OCI-LY3 (cell line): Measurements from ENCODE around the gene SVIL.

ENCODE experiments used
- H2AFZ ChIP-seq: fragments of 200-600, 300-600 bp; shearing (Covaris generic); 2 replicates; pipeline ENCODE4 v1.6.0; 2014; ENCODE audit warnings: antibody characterized with exemption, low read depth, low read length
- H3K27ac ChIP-seq: fragments of 200-600, 300-600 bp; sonication (generic); 2 replicates; pipeline ENCODE4 v1.5.1; 2014; ENCODE audit warnings: mild to moderate bottlenecking, low read length, moderate library complexity, mixed read lengths
- H3K27me3 ChIP-seq: fragments of 200-600, 300-600 bp; sonication (generic); 2 replicates; pipeline ENCODE4 v1.6.1; 2014; ENCODE audit warnings: low read depth, low read length, mixed read lengths
- H3K36me3 ChIP-seq: fragments of 200-600, 300-600 bp; sonication (generic); replicated peaks from 2 replicates; pipeline ENCODE3; 2014; ENCODE audit warnings: low read depth, low read length, mixed read lengths
- H3K4me1 ChIP-seq: fragments of 300-600, 200-600 bp; sonication (generic); 2 replicates; pipeline ENCODE4 v1.6.1; 2014; ENCODE audit warnings: low read length, mixed read lengths
- H3K4me2 ChIP-seq: fragments of 200-600, 300-600 bp; sonication (generic); 2 replicates; pipeline ENCODE4 v1.6.1; 2014; ENCODE audit warnings: low read length, mixed read lengths
- H3K4me3 ChIP-seq: fragments of 300-600, 200-600 bp; sonication (generic); 2 replicates; pipeline ENCODE4 v1.5.1; 2014; ENCODE audit warnings: antibody characterized with exemption, mild to moderate bottlenecking, low read length, moderate library complexity
- H3K79me2 ChIP-seq: fragments of 300-600, 200-600 bp; shearing (Covaris generic); 2 replicates; pipeline ENCODE4 v1.6.1; 2014; ENCODE audit warnings: mild to moderate bottlenecking, low read length, mixed read lengths
- H3K9ac ChIP-seq: fragments of 300-600, 200-600 bp; shearing (Covaris generic); 2 replicates; pipeline ENCODE4 v1.6.0; 2014; ENCODE audit warnings: mild to moderate bottlenecking, low read length, moderate library complexity
- H3K9me3 ChIP-seq: fragments of 200-600, 300-600 bp; shearing (Covaris generic); 2 replicates; pipeline ENCODE4 v1.6.1; 2014; ENCODE audit warnings: low read length, mixed read lengths; ENCODE audit not compliant: insufficient read depth
- H4K20me1 ChIP-seq: fragments of 200-600, 300-600 bp; sonication (generic); 2 replicates; pipeline ENCODE4 v1.6.1; 2016; ENCODE audit warnings: low read length, mixed read lengths; ENCODE audit not compliant: insufficient read depth
- EZH2phosphoT487 ChIP-seq: fragments of 200-600 bp; shearing (Covaris generic); IDR thresholded peaks from 2 replicates; pipeline ENCODE4 v1.6.1; 2018; ENCODE audit warnings: antibody characterized with exemption, mixed run types, low read depth
- TF ChIP-seq, protein P1 (sequence below): fragments of 200-600, 300-600 bp; sonication (generic); IDR thresholded peaks from 2 replicates; pipeline ENCODE4 v1.5.1; 2014; ENCODE audit warnings: antibody characterized with exemption, low read length, low read depth

The SVIL gene

DNA sequence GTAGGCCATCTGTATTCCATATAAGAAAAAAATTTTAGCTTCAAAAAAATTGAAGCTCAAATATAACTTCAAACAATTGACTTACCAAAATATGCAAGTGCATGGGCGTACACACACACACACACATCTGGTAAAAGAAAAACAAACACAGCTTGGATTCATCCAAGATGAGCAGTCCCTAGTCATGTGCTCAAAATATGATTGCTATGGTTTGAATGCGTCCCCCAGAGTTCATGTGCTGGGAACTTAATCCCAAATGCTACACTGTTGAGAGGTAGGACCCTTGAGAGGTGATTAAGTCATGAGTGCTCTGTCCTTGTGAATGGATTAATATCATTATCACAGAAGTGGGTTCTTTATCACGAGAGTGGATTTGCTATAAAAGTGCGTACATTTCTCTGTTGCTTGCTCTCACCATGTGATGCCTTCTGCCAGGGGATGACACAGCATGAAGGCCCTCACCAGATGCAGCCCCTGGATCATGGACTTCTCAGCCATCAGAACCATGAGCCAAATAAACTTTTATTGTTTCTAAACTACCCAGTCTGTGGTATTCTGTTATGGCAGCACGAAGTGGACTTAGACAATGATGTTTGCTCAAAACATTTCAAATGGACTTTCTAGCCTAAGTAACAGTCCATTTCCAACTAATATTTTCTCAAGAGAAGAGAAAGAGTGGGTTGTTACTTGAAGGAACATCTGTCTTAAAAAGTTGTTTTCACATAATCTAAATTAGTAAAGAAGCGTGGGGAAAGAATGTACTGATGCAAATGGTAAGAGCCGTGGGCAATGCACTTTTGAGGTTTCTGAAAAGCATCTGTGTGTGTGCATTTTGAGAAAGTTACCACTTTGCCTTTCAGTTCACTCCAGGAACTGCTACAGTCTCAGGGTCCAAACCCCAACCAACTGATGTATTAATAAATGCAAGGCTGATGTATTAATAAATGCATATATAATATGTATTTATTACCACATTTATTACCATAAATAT lies 15.1 kb upstream of the SVIL start:
- Histone ChIP-seq H2AFZ (no peak overlapping the region), H3K4me2 (no peak overlapping the region), H4K20me1 (no peaks in the 10 kb centered on the region), H3K9me3 (no peaks in the 10 kb centered on the region), H3K9ac (no peak overlapping the region), H3K79me2 (no peaks in the 10 kb centered on the region), H3K4me1 (no peaks in the 10 kb centered on the region), H3K4me3 (no peak overlapping the region), H3K27me3 (no peaks in the 10 kb centered on the region), H3K27ac (no peak overlapping the region), H3K36me3 (no peaks in the 10 kb centered on the region)
- TF ChIP-seq, protein P1, sequence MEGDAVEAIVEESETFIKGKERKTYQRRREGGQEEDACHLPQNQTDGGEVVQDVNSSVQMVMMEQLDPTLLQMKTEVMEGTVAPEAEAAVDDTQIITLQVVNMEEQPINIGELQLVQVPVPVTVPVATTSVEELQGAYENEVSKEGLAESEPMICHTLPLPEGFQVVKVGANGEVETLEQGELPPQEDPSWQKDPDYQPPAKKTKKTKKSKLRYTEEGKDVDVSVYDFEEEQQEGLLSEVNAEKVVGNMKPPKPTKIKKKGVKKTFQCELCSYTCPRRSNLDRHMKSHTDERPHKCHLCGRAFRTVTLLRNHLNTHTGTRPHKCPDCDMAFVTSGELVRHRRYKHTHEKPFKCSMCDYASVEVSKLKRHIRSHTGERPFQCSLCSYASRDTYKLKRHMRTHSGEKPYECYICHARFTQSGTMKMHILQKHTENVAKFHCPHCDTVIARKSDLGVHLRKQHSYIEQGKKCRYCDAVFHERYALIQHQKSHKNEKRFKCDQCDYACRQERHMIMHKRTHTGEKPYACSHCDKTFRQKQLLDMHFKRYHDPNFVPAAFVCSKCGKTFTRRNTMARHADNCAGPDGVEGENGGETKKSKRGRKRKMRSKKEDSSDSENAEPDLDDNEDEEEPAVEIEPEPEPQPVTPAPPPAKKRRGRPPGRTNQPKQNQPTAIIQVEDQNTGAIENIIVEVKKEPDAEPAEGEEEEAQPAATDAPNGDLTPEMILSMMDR, result no peak
- no peak for TF ChIP-seq EZH2phosphoT487

DNA sequence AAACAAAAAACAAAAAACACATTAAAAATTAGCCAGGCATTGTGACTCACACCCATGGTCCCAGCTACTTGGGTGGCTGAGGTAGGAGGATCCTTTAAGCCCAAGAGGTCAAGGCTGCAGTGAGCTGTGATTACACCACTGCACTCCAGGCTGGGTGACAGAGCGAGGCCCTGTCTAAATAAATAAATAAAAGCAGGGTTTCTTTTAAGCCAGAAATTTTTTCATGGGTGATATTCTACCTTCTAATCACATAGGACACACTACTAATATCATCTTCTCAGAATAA lies 14.2 kb upstream of the SVIL start:
- no peak overlapping the region for H3K4me3 ChIP-seq
- H3K4me1 ChIP-seq, result no peaks in the 10 kb centered on the region
- H2AFZ ChIP-seq, result no peak overlapping the region
- no peaks in the 10 kb centered on the region for H3K27me3 ChIP-seq
- no peak overlapping the region for H3K4me2 ChIP-seq
- H3K9ac ChIP-seq, result no peak overlapping the region
- H3K79me2 ChIP-seq, result no peaks in the 10 kb centered on the region
- H3K9me3 ChIP-seq, result no peaks in the 10 kb centered on the region
- no peaks in the 10 kb centered on the region for H4K20me1 ChIP-seq
- no peaks in the 10 kb centered on the region for H3K36me3 ChIP-seq
- H3K27ac ChIP-seq, result no peak overlapping the region
- TF ChIP-seq, protein P1, result no peak
- no peak for TF ChIP-seq EZH2phosphoT487

DNA sequence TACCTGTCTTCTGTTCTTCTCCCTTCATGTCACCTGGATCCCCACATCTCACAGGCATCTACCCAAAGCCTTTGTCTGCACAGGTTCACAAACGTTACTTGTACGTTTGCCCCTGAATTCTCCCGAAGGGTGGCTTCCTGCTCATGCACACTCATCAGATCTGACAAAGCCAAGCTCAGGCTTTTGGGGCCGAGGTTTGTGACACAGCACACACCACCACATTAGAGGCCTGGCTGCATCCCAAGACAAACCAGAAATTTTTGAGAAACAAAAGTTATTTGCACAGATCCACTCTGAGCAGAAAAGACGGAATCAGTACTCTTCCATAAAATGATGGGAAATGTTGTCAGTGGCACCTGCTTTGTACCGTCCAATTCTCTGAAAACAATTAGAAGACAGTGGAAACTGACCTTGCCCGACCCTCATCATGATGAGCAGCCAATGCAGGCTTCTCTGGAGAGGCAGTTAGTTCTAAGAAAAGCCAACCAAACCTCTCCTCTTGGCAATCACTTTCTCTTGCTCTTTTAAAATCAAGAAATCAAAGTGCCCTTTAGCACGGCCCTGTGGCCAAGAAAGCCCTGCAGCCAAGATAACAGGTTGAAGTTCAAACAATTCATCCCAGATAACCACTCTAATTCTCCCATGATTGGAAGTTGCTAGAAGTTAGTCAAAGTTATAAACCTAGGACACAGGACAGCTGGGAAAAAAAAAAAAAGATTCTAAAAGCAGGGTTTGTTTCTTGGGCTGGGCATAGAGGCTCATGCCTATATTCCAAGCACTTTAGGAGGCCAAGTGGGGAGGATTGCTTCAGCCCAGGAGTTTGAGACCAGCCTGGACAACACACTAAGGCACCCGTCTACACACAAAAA lies 13.6 kb upstream of the SVIL start:
- H4K20me1 ChIP-seq, result no peaks in the 10 kb centered on the region

More for the DNA sequence above, 13.6 kb upstream of the SVIL start:
- Histone ChIP-seq H3K36me3 (no peaks in the 10 kb centered on the region), H3K4me1 (no peaks in the 10 kb centered on the region), H2AFZ (no peak overlapping the region), H3K4me2 (no peak overlapping the region), H3K27me3 (no peaks in the 10 kb centered on the region), H3K4me3 (no peak overlapping the region), H3K27ac (no peak overlapping the region), H3K9me3 (no peaks in the 10 kb centered on the region), H3K79me2 (no peaks in the 10 kb centered on the region), H3K9ac (no peak overlapping the region)
- TF ChIP-seq, protein P1, result no peak
- no peak for TF ChIP-seq EZH2phosphoT487
